GM18498 (cell line): ENCODE measurements around the gene FLRT3.

Experiments
- ATAC-seq: cut with Tn5 transposase; IDR thresholded peaks from one replicate; pipeline ENCODE4 v1.9.1; 2021; ENCODE audit warnings: mild to moderate bottlenecking, moderate library complexity; ENCODE audit not compliant: unreplicated experiment

FLRT3 gene

GRCh38 chr20:14331646-14332045 lies 5.8 kb downstream of the FLRT3 start:
- no peak for ATAC-seq

DNA sequence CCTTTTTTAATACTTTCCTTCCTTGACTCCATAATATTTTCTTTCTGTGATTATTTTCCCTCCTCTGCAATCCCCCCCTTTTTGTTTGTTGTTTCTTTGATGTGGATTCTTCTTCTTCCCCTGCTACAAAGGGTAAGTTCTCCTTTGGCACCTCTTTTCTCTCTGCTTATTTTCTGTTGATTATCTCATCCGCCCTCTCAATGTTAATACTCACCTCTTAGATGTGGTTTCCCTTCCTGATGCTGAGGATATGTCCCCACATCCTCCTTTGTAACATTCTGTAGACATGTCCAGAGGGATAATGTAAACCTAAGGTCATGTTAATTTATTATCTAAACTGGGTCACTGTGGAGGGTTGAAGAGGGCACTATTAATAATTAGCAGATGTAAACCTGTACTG lies 17.7 kb downstream of the FLRT3 start:
- ATAC-seq = no peak

- ATAC-seq = no peak
Observed at GRCh38 chr20:14313341-14314020, 23.9 kb downstream of the FLRT3 start.

DNA sequence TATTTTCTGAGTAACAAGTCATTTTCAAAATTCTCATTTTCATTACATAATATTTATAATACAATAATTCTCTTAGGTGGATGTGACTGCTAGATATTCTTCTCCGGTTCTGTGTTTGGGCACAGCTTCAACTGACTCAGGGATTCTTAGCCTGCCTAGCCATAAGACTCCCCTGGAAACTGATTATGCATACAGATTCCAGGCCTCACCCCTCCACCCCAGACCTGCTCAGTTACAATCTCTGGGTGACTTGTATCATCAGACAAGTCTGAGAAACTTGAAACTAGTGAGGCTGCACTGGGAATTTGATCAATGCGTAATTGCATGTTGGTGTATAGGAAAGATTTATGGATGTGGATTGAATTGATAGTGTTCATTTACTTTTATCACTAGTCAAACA lies 25.4 kb downstream of the FLRT3 start:
- ATAC-seq = no peak

GRCh38 chr20:14310977-14311627 lies 26.3 kb downstream of the FLRT3 start:
- no peak for ATAC-seq

- no peak for ATAC-seq
Observed at GRCh38 chr20:14307956-14308355, 29.5 kb downstream of the FLRT3 start.

GRCh38 chr20:14304472-14304871 lies 32.9 kb downstream of the FLRT3 start:
- ATAC-seq = no peak

GRCh38 chr20:14303651-14304050 lies 33.8 kb downstream of the FLRT3 start:
- no peak for ATAC-seq

GRCh38 chr20:14303106-14303505 lies 34.3 kb downstream of the FLRT3 start:
- no peak for ATAC-seq

- ATAC-seq = no peak
Observed at GRCh38 chr20:14299831-14300230, 37.6 kb downstream of the FLRT3 start.

DNA sequence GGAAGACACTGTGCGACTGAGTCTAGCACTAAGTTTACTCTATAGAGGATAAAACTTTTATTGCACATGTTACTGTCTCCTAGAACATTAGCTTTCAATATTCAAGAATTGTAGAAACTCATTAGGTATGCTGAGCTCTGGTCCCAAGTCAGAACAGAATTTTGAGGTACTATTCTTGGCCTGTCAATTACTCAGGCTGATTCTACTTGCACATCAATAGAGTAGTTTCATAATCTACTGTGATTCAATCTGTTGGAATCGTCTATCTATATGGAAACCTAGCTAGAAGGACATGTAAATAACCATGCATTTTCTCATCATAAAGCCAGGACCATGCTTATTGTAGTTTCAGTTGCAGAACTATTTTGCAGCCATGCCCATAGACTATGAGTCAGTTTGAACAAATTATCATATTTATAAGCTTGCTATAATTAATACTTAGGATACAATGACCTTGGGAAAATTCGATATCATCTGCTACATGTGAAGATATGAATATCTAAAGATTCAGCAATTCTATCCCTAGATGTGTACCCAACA lies 41.6 kb downstream of the FLRT3 start:
- ATAC-seq = no peak

- ATAC-seq = no peak
Observed at GRCh38 chr20:14295238-14295637, 42.2 kb downstream of the FLRT3 start.

- ATAC-seq = no peak
Observed at GRCh38 chr20:14291502-14291901, 45.9 kb downstream of the FLRT3 start.

GRCh38 chr20:14288341-14289330 lies 48.8 kb downstream of the FLRT3 start:
- ATAC-seq = no peak

- no peak for ATAC-seq
Observed at GRCh38 chr20:14284443-14284842, 53.0 kb downstream of the FLRT3 start.

GRCh38 chr20:14282140-14282539 lies 55.3 kb downstream of the FLRT3 start:
- ATAC-seq = no peak
